ENCODE data around the gene PHLDB1. TPM values are rescaled to one million over a fixed set of nuclear protein-coding genes. Genes with fewer than 3 reads are reported as not detected.

The PHLDB1 gene
- total RNA-seq, 2 donors from 2014 or later, result 60.1 to 88.6 TPM

DNA sequence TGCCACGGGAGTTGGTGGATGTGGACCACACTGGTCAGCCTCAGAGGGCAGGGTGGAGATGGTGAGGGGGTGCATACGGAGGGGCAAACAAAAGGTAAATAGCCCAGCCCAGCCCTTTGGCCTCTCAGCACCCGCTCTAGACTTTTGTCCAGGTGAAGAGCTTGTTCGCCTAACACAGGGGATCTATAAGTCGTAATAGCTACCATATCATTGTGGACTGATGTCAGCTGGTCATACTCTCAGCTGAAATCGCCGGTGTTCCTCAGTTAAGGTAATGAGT lies 99.1 kb downstream of the PHLDB1 start:
- no peaks in the 10 kb centered on the region for H3K9me3 ChIP-seq
- no peaks in the 10 kb centered on the region for H3K4me1 ChIP-seq
- no peaks in the 10 kb centered on the region for H3K36me3 ChIP-seq
- intact Hi-C loops (cut with DNase I), result no loop called here
- H3K27me3 ChIP-seq, result no peaks in the 10 kb centered on the region
- TF ChIP-seq, protein P1, sequence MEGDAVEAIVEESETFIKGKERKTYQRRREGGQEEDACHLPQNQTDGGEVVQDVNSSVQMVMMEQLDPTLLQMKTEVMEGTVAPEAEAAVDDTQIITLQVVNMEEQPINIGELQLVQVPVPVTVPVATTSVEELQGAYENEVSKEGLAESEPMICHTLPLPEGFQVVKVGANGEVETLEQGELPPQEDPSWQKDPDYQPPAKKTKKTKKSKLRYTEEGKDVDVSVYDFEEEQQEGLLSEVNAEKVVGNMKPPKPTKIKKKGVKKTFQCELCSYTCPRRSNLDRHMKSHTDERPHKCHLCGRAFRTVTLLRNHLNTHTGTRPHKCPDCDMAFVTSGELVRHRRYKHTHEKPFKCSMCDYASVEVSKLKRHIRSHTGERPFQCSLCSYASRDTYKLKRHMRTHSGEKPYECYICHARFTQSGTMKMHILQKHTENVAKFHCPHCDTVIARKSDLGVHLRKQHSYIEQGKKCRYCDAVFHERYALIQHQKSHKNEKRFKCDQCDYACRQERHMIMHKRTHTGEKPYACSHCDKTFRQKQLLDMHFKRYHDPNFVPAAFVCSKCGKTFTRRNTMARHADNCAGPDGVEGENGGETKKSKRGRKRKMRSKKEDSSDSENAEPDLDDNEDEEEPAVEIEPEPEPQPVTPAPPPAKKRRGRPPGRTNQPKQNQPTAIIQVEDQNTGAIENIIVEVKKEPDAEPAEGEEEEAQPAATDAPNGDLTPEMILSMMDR (IDR thresholded peaks at IDR 0.05), result no peak
- no peak overlapping the region for H3K9ac ChIP-seq (ENCODE audit: low read depth in 2 of 2, low read length in 2 of 2)
- H3K27ac ChIP-seq, result no peak overlapping the region
- no peak overlapping the region for H3K4me3 ChIP-seq
- DNase-seq, result no peak

Small RNA genes lying within 50 kb of the gene (microRNA-seq; reads per million reads assigned to microRNA genes)
- gene MIR6716, result not detected

Other genes with a start within 250 kb of the PHLDB1 start
- 10 to 100 TPM; 44.8 to 46.9 TPM for gene UBE4A, start 248.0 kb upstream of the PHLDB1 start, total RNA-seq
- 100 to 1,000 TPM; 282 to 380 TPM for gene ATP5MG, start 206.0 kb upstream of the PHLDB1 start, total RNA-seq
- gene KMT2A, start 171.1 kb upstream of the PHLDB1 start, total RNA-seq, result 10 to 100 TPM; 33.8 to 45.1 TPM
- gene TTC36, start 80.1 kb upstream of the PHLDB1 start, total RNA-seq, result under 1 TPM; 0.35 to 0.66 TPM
- gene TMEM25, start 76.4 kb upstream of the PHLDB1 start, total RNA-seq, result 1 to 10 TPM; 3.8 to 9.2 TPM
- 1 to 10 TPM; 9.3 to 9.5 TPM for gene IFT46, start 41.7 kb upstream of the PHLDB1 start, total RNA-seq
- gene ARCN1, start 35.2 kb upstream of the PHLDB1 start, total RNA-seq, result 100 to 1,000 TPM; 151 to 171 TPM
- 1 to 10 TPM; 2.4 to 2.8 TPM for gene TREH, start 72.0 kb downstream of the PHLDB1 start, total RNA-seq
- gene DDX6, start 183.5 kb downstream of the PHLDB1 start, total RNA-seq, result 100 to 1,000 TPM in 1 of 2 donors, 10 to 100 TPM in 1; 79.0 to 108 TPM

All from colonic mucosa (tissue), 4 donors.